Stimulated activated CD8-positive, alpha-beta memory T cell treated with anti-CD3 and anti-CD28 coated beads, Interleukin-12 subunit alpha, Interleukin-12 subunit beta, amount 100 ng/mL, for 4 hours (primary cell): Measurements from ENCODE around the gene MRPS23.

Experiments
- DNase-seq: peaks from one replicate; pipeline ENCODE4 v3.0.0-alpha.2; 2020; ENCODE audit warnings: low read depth

Gene MRPS23

GRCh38 chr17:57849874-57850754 lies at the start of gene MRPS23:
Gene MRPS23, minus strand, starts transcription at chr17:57850044. Its CDS starts 34 bp downstream, at chr17:57850010.
- peak; percentile 90 for DNase-seq

GRCh38 chr17:57899391-57899790 lies 49.5 kb upstream of the MRPS23 start:
- DNase-seq, result no peak

GRCh38 chr17:57898487-57899311 lies 48.9 kb upstream of the MRPS23 start:
- no peak for DNase-seq

GRCh38 chr17:57895382-57896060 lies 45.7 kb upstream of the MRPS23 start:
- DNase-seq, result no peak

- DNase-seq, result no peak
Measured at GRCh38 chr17:57894848-57895247, 45.0 kb upstream of the MRPS23 start.

- no peak for DNase-seq
Measured at GRCh38 chr17:57892820-57893595, 43.2 kb upstream of the MRPS23 start.

GRCh38 chr17:57892146-57892819 lies 42.4 kb upstream of the MRPS23 start:
- DNase-seq, result peak; percentile 55

GRCh38 chr17:57890857-57891232 lies 41.0 kb upstream of the MRPS23 start:
- DNase-seq, result no peak

- DNase-seq, result no peak
Measured at GRCh38 chr17:57889892-57890856, 40.3 kb upstream of the MRPS23 start.

GRCh38 chr17:57889252-57889651 lies 39.4 kb upstream of the MRPS23 start:
- no peak for DNase-seq

GRCh38 chr17:57888311-57889216 lies 38.7 kb upstream of the MRPS23 start:
- DNase-seq, result no peak

GRCh38 chr17:57887161-57887560 lies 37.3 kb upstream of the MRPS23 start:
- DNase-seq, result no peak

- DNase-seq, result no peak
Measured at GRCh38 chr17:57886020-57886419, 36.2 kb upstream of the MRPS23 start.

GRCh38 chr17:57885148-57885915 lies 35.5 kb upstream of the MRPS23 start:
- DNase-seq, result no peak

GRCh38 chr17:57881783-57882351 lies 32.0 kb upstream of the MRPS23 start:
- no peak for DNase-seq

GRCh38 chr17:57881143-57881542 lies 31.3 kb upstream of the MRPS23 start:
- no peak for DNase-seq

GRCh38 chr17:57880086-57880456 lies 30.2 kb upstream of the MRPS23 start:
- no peak for DNase-seq
